Measurements from ENCODE around the gene ACTL8. TPM values are rescaled to one million over a fixed set of nuclear protein-coding genes. Genes with fewer than 3 reads are reported as not detected.
A peak's percentile ranks its signal among the peaks of the same experiment; 100 is the strongest.

Gene ACTL8
- total and polyA plus RNA-seq, 11 donors, result not detected

DNA sequence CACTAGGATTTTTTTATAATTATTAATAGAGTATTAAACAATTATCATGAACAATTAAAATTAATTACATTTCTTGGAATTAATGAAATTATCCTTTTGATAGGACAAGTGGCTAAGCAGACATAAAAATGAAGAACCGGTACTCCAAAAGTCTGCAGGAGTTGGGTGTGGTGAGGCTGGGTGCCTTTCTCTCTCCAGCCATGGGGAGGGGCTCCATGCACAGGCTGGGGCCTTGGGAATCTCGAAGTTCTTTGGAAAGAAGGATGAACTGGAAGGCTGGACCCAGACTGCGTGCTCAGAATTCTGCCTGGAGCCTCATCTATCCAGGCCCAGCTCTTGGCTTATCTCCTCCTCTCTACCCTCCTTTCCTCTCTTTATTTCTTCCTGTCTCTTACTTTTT is 94.1 kb downstream of the ACTL8 start:
- intact Hi-C loops (cut with DNase I), result no loop called here
- Histone ChIP-seq H3K27me3 (peaks cover 0 to 5% (median 0%) of the 10 kb centered on the region in 9 donors), H3K9me3 (no peaks in the 10 kb centered on the region), H3K36me3 (no peaks in the 10 kb centered on the region), H3K4me3 (no peak overlapping the region), H3K4me1 (no peaks in the 10 kb centered on the region), H3K27ac (no peak overlapping the region)
- ATAC-seq (no peak), DNase-seq (no peak)
- TF ChIP-seq, protein P1, sequence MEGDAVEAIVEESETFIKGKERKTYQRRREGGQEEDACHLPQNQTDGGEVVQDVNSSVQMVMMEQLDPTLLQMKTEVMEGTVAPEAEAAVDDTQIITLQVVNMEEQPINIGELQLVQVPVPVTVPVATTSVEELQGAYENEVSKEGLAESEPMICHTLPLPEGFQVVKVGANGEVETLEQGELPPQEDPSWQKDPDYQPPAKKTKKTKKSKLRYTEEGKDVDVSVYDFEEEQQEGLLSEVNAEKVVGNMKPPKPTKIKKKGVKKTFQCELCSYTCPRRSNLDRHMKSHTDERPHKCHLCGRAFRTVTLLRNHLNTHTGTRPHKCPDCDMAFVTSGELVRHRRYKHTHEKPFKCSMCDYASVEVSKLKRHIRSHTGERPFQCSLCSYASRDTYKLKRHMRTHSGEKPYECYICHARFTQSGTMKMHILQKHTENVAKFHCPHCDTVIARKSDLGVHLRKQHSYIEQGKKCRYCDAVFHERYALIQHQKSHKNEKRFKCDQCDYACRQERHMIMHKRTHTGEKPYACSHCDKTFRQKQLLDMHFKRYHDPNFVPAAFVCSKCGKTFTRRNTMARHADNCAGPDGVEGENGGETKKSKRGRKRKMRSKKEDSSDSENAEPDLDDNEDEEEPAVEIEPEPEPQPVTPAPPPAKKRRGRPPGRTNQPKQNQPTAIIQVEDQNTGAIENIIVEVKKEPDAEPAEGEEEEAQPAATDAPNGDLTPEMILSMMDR (IDR thresholded peaks at IDR 0.05), result peak in 9 of 12 donors; percentile 8 to 33 (median 16)
- no peak for TF ChIP-seq POLR2A (IDR thresholded peaks at IDR 0.05)
- whole genome bisulfite sequencing, 4 donors, result 66 to 76% (median 71%) methylated on average over 3 of the region's 3 CpGs

DNA sequence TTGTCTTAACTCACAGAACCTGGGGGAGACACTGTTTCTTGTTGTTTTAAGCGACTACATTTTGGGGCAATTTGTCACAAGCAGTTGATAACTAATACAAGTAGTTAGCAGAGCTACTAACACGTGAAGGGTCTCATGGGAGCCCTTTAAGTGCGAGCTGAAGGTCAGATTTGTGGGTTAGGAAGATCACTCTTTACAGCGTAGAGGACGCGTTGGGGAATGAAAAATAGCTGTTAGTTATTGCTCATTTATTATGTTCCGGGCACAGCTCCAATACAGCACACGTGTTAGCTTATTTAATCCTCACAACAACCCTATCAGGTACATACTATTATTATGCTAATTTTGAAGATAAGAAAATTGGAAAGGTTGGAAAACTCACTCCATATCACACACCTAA is 95.9 kb downstream of the ACTL8 start:
- no peak for ATAC-seq
- intact Hi-C loops (cut with DNase I), result no loop called here
- TF ChIP-seq POLR2A (IDR thresholded peaks at IDR 0.05), result no peak
- TF ChIP-seq, protein P1 (IDR thresholded peaks at IDR 0.05), result no peak
- Histone ChIP-seq H3K9me3 (no peaks in the 10 kb centered on the region), H3K4me3 (no peak overlapping the region), H3K27me3 (no peaks in the 10 kb centered on the region), H3K36me3 (no peaks in the 10 kb centered on the region), H3K27ac (no peak overlapping the region), H3K4me1 (no peaks in the 10 kb centered on the region)
- WGBS, 4 donors, result 77 to 84% (median 80%) methylated on average over 8 of the region's 8 CpGs
- DNase-seq, result no peak

DNA sequence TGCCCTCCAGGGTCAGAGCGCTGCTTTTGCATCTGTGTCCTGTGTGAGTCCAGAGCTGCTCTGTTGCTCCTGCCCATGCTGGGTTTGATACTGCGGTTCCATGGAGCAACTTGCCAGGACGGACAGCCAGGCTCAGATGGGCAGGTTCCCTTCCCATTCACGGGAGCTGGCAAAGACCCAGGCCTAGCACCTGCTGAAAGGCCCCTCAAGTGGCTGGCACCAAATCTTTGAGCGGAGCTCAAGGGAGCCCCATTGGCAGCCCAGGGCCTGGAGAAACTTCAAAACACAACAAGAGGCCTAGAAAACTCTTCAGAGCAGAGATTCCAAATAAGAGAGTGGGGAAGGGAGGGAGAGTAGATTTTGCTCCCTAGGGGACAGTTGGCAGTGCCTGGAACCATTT is 97.2 kb downstream of the ACTL8 start:
- TF ChIP-seq POLR2A (IDR thresholded peaks at IDR 0.05), result no peak
- TF ChIP-seq, protein P1 (IDR thresholded peaks at IDR 0.05), result no peak
- WGBS, 4 donors, result 66 to 83% (median 68%) methylated on average over 5 of the region's 5 CpGs
- DNase-seq (no peak), ATAC-seq (no peak)
- Histone ChIP-seq H3K36me3 (no peaks in the 10 kb centered on the region), H3K9me3 (no peaks in the 10 kb centered on the region), H3K27me3 (no peaks in the 10 kb centered on the region), H3K4me1 (no peaks in the 10 kb centered on the region), H3K4me3 (no peak overlapping the region), H3K27ac (no peak overlapping the region)
- intact Hi-C loops (cut with DNase I), result no loop called here

DNA sequence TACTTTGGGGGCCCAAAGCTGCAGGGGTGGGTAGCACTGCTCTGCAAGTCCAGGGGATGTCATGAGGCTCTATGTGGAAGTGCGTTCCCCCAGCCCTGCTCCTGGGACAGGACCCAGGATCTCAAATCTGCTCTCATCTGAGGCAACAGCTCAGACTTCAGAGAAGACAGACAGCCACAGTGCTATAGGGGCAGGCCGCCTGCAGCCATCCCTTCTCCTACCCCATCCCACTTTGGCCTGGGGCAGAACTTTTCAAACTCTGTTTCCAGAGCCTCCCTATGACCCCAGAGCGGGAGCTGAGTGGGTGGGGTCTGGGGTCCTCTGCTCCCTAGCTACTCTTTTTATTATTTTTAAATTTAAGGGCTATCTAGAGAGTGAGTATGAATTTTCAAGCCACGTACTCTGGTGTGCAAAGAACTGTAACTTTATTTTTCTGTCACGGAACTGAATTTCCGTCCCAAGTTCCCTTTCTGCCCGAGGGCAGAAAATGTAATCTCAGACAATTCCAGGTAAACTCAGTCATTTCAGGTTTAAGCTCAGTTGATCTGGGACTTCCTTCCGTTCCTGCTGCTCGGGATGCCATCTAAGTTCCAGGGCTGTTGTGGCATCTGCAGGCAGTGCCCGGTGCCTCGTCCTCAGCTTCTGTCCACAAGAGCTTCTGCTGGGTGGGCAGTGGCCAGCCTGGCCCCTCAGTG is 98.3 kb downstream of the ACTL8 start:
- WGBS, 4 donors, result 76 to 85% (median 80%) methylated on average over 10 to 11 of the region's 11 CpGs
- no peak for ATAC-seq

More for the DNA sequence above, 98.3 kb downstream of the ACTL8 start:
- Histone ChIP-seq H3K36me3 (no peaks in the 10 kb centered on the region), H3K9me3 (no peaks in the 10 kb centered on the region), H3K27me3 (no peaks in the 10 kb centered on the region), H3K4me3 (no peak overlapping the region), H3K27ac (no peak overlapping the region), H3K4me1 (no peaks in the 10 kb centered on the region)
- TF ChIP-seq POLR2A (IDR thresholded peaks at IDR 0.05), result no peak
- TF ChIP-seq, protein P1 (IDR thresholded peaks at IDR 0.05), result no peak
- no peak for DNase-seq
- intact Hi-C loops (cut with DNase I), result no loop called here

Data from heart left ventricle (tissue), 16 donors.